GM10248 (cell line): ENCODE results near the gene CBL.

Source experiments
- CTCF ChIA-PET: fragments of 300-600 bp; sonication (Branson Sonifier 250); formaldehyde crosslinking; extraction: SDS; loops from one replicate; lab custom pipeline; 2021; ENCODE audit warnings: antibody characterized with exemption; lab: Yijun Ruan, JAX
- POLR2A ChIA-PET: fragments of 350-650 bp; sonication (Branson Sonifier 250); formaldehyde crosslinking; extraction: SDS; loops from one replicate; lab custom pipeline; 2020; ENCODE audit warnings: antibody characterized with exemption; lab: Yijun Ruan, JAX
- DNase-seq: peaks from one replicate; pipeline ENCODE4 v3.0.0; 2012; ENCODE audit errors: extremely low spot score
- CTCF ChIP-seq: IDR thresholded peaks from 2 replicates; pipeline ENCODE4 v1.5.1; 2012; ENCODE audit warnings: mild to moderate bottlenecking, low read depth; ENCODE audit errors: extremely low read depth, missing control alignments, control extremely low read depth

The CBL gene

GRCh38 chr11:119262668-119263351 lies 56.7 kb downstream of the CBL start:
- POLR2A ChIA-PET, result interaction anchor here (0.5 kb wide), 1 partner anchor 47 kb away, joined by 3 read pairs; no protein-coding TSS in a partner anchor
- CTCF ChIA-PET, result interaction anchor here (1.0 to 3.0 kb wide), 13 partner anchors 10 to 75 kb away, joined by 3 to 14 read pairs (median 4); partner anchors contain the start of gene CBL
- no peak for TF ChIP-seq CTCF
- peak; percentile 19 for DNase-seq

- CTCF ChIA-PET, result interaction anchor here (1.0 to 3.0 kb wide), 13 partner anchors 10 to 75 kb away, joined by 3 to 14 read pairs (median 4); partner anchors contain the start of gene CBL
- no peak for TF ChIP-seq CTCF
- POLR2A ChIA-PET, result interaction anchor here (0.5 kb wide), 1 partner anchor 48 kb away, joined by 3 read pairs; no protein-coding TSS in a partner anchor
- peak; percentile 26 for DNase-seq
Measured at GRCh38 chr11:119263352-119263940, 57.3 kb downstream of the CBL start.

- ChIA-PET CTCF (interaction anchor here (1.0 to 2.1 kb wide), 2 partner anchors 18 to 59 kb away, joined by 3 to 8 read pairs; no protein-coding TSS in a partner anchor), POLR2A (no interaction called here)
- no peak for TF ChIP-seq CTCF
- DNase-seq, result no peak
Measured at GRCh38 chr11:119266063-119266462, 59.9 kb downstream of the CBL start.

- no peak for TF ChIP-seq CTCF
- ChIA-PET CTCF (interaction anchor here (0.6 to 2.1 kb wide), 3 partner anchors 18 to 59 kb away, joined by 3 to 8 read pairs (median 3); no protein-coding TSS in a partner anchor), POLR2A (no interaction called here)
- DNase-seq, result no peak
Measured at GRCh38 chr11:119266517-119267255, 60.5 kb downstream of the CBL start.

- no peak for DNase-seq
- ChIA-PET POLR2A (no interaction called here), CTCF (interaction anchor here (1.4 to 2.1 kb wide), 3 partner anchors 8 to 17 kb away, joined by 6 to 8 read pairs (median 6); no protein-coding TSS in a partner anchor)
- no peak for TF ChIP-seq CTCF
Measured at GRCh38 chr11:119267645-119268044, 61.5 kb downstream of the CBL start.

GRCh38 chr11:119273721-119274120 lies 67.6 kb downstream of the CBL start:
- ChIA-PET POLR2A (no interaction called here), CTCF (interaction anchor here (0.9 to 1.8 kb wide), 7 partner anchors 10 to 362 kb away, joined by 3 to 7 read pairs (median 3); partner anchors contain the start of gene CBL)
- DNase-seq, result no peak
- TF ChIP-seq CTCF, result no peak
